GM23248 (cell line): ENCODE data around the gene SLC8A2.

ENCODE experiments used
- EZH2 ChIP-seq: fragments of 200-600 bp; sonication (generic); IDR thresholded peaks from 2 replicates; pipeline ENCODE4 v1.6.1; 2018; ENCODE audit warnings: antibody characterized with exemption, mild to moderate bottlenecking; ENCODE audit not compliant: insufficient read depth, poor library complexity, severe bottlenecking
- EZH2phosphoT487 ChIP-seq: fragments of 200-600 bp; sonication (generic); IDR thresholded peaks from 2 replicates; pipeline ENCODE4 v1.6.1; 2018; ENCODE audit warnings: antibody characterized with exemption, moderate library complexity, mild to moderate bottlenecking, low read depth; ENCODE audit not compliant: insufficient read depth

DNA sequence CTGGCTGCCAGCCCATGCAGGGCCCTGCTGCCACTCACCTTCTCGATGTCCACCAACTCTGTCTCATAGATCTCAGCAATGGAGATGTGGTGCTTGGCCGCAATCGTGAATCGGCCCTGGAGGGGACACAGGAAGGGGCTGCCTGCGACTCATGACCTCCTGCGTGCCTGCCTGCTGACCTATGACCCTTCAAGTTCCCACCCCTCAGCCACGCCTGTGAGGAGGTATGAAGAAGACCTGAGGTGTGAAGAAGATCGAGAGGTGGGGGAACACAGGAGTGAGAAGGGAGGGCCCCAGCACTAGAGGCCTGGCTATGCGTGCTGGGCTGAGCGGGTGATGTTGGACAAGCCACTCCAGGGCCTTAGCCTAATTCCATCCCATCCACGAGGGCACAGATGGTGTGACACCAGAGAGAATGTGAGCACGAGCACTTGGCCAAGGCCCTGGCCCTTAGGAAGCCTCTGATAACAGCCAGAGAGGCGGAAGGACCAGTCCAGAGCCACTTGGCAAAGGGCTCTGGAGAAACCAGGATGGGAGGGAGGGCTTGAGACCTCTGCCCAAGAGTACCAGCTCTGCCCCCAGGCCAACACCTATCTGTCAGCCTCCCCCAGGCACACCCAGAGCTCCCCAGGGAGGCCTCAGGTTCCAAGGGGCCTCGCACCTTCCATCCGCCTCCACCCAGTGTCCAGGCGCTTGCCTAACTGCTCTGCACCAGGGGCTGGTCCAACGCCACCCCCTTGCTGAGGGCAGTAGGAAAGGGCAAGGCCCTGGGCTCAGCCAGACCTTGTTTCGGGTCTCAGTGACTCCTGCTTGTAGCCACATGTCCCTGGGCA, 21.9 kb upstream of the SLC8A2 start:
- TF ChIP-seq EZH2 = no peak
- no peak for TF ChIP-seq EZH2phosphoT487
